Endothelial cell of umbilical vein (primary cell): Measurements from ENCODE around the gene LSM2. TPM values are rescaled to one million over a fixed set of nuclear protein-coding genes. Genes with fewer than 3 reads are reported as not detected.

Source experiments
- BruUV-seq: library from RNA; stranded (reverse); fragments of 400-500 nt; replicated peaks from 2 replicates; lab custom pipeline; 2021; lab: Mats Ljungman, UMichigan
- CTCF ChIA-PET: fragments of 300-600, 350-600 bp; sonication (Branson Sonifier 250); formaldehyde crosslinking; loops from one replicate; lab custom pipeline; 2021; ENCODE audit warnings: antibody characterized with exemption, inconsistent platforms; lab: Charles Lee
- POLR2A ChIA-PET: fragments of 300-600, 350-600 bp; sonication (Branson Sonifier 250); formaldehyde crosslinking; loops from one replicate; lab custom pipeline; 2021; ENCODE audit warnings: antibody characterized with exemption, inconsistent platforms; lab: Charles Lee
- DNase-seq: peaks from one replicate; pipeline ENCODE4 v3.0.0-alpha.2; 2011; ENCODE audit warnings: low read depth, low spot score
- FAIRE-seq: peaks from 2 replicates; lab custom pipeline; 2011; peaks lifted over from hg19 to GRCh38; lab: Jason Lieb, UNC
- H2AFZ ChIP-seq: 2 replicates; pipeline ENCODE4 v1.6.0; 2012; ENCODE audit warnings: low read depth, low read length, control low read depth, inconsistent platforms
- H3K27ac ChIP-seq: 2 replicates; pipeline ENCODE4 v1.5.1; 2011; ENCODE audit warnings: low read depth, mild to moderate bottlenecking, control low read depth, low read length, moderate library complexity; ENCODE audit not compliant: insufficient read depth
- H3K27me3 ChIP-seq, 2 experiments: 2 replicates each; pipeline versions ENCODE4 v1.6.0 to v1.6.1; 2011; ENCODE audit warnings: low read length in 2 of 2, mixed read lengths in 1 of 2; ENCODE audit not compliant: control insufficient read depth in 2 of 2, insufficient read depth in 2 of 2
- H3K36me3 ChIP-seq, 2 experiments: 2 replicates in 1 of 2; 3 replicates in 1 of 2; pipeline ENCODE4 v1.5.1; 2011; ENCODE audit warnings: low read length in 2 of 2, mild to moderate bottlenecking in 1 of 2, moderate library complexity in 1 of 2; ENCODE audit not compliant: control insufficient read depth in 2 of 2, insufficient read depth in 2 of 2; ENCODE audit errors: extremely low read depth in 1 of 2
- H3K4me1 ChIP-seq: 3 replicates; pipeline ENCODE4 v1.5.1; 2011; ENCODE audit warnings: mild to moderate bottlenecking, low read length; ENCODE audit not compliant: control insufficient read depth, insufficient read depth; ENCODE audit errors: extremely low read depth
- H3K4me2 ChIP-seq: 2 replicates; pipeline ENCODE4 v1.6.1; 2011; ENCODE audit warnings: low read length, control low read depth, mixed read lengths; ENCODE audit not compliant: insufficient read depth
- H3K4me3 ChIP-seq, 3 experiments: fragments of 200-600 bp in 1 of 3; sonication (generic), shearing (Covaris generic) in 1 of 3; replicated peaks in 1 of 3; 2 replicates each; pipeline ENCODE4 v1.5.1; 2011 to 2016; ENCODE audit warnings: control low read depth in 3 of 3, low read length in 3 of 3, mild to moderate bottlenecking in 2 of 3, inconsistent platforms in 1 of 3, low read depth in 1 of 3, moderate library complexity in 1 of 3; ENCODE audit not compliant: insufficient read depth in 1 of 3
- H3K79me2 ChIP-seq: 2 replicates; pipeline ENCODE4 v1.6.0; 2012; ENCODE audit warnings: low read length, inconsistent platforms; ENCODE audit not compliant: control insufficient read depth, insufficient read depth
- H3K9ac ChIP-seq: replicated peaks from 2 replicates; pipeline ENCODE3; 2011; ENCODE audit warnings: low read length, control low read depth; ENCODE audit not compliant: insufficient read depth; ENCODE audit errors: extremely low read depth
- H3K9me1 ChIP-seq: replicated peaks from 3 replicates; pipeline ENCODE4 v1.6.0; 2011; ENCODE audit warnings: mild to moderate bottlenecking, low read length; ENCODE audit not compliant: control insufficient read depth, insufficient read depth; ENCODE audit errors: extremely low read depth
- H3K9me3 ChIP-seq: replicated peaks from 2 replicates; pipeline ENCODE4 v1.5.1; 2012; ENCODE audit warnings: low read length, inconsistent platforms; ENCODE audit not compliant: control insufficient read depth, insufficient read depth
- H4K20me1 ChIP-seq: replicated peaks from 2 replicates; pipeline ENCODE3; 2011; ENCODE audit warnings: mild to moderate bottlenecking, low read length; ENCODE audit not compliant: control insufficient read depth, insufficient read depth; ENCODE audit errors: extremely low read depth
- CTCF ChIP-seq, 2 donors: IDR thresholded peaks; 1 replicate in 1 of 2; 2 replicates in 1 of 2; pipeline ENCODE4 v1.5.1; 2011; ENCODE audit warnings: low read length in 2 of 2, mild to moderate bottlenecking in 2 of 2, moderate library complexity in 2 of 2, control low read depth in 1 of 2, inconsistent platforms in 1 of 2, low read depth in 1 of 2; ENCODE audit not compliant: insufficient read depth in 1 of 2; ENCODE audit errors: extremely low read depth in 1 of 2
- EZH2 ChIP-seq: IDR thresholded peaks from 2 replicates; pipeline ENCODE4 v1.6.1; 2012; ENCODE audit warnings: borderline replicate concordance, low read depth, mild to moderate bottlenecking, moderate library complexity, low read length, inconsistent platforms; ENCODE audit not compliant: severe bottlenecking
- FOS ChIP-seq: IDR thresholded peaks from 2 replicates; pipeline ENCODE4 v1.6.1; 2011; ENCODE audit warnings: mild to moderate bottlenecking, low read length, moderate library complexity, borderline replicate concordance; ENCODE audit not compliant: insufficient read depth
- GATA2 ChIP-seq: IDR thresholded peaks from 2 replicates; pipeline ENCODE4 v1.7.0; 2011; ENCODE audit warnings: low read depth, mild to moderate bottlenecking, moderate library complexity, mixed read lengths, low read length; ENCODE audit not compliant: insufficient read length, insufficient read depth
- JUN ChIP-seq: IDR thresholded peaks from 2 replicates; pipeline ENCODE4 v1.6.1; 2011; ENCODE audit warnings: borderline replicate concordance, low read depth; ENCODE audit not compliant: insufficient read length, insufficient read depth
- MAX ChIP-seq: IDR thresholded peaks from 2 replicates; pipeline ENCODE4 v1.6.1; 2011; ENCODE audit not compliant: insufficient read depth, insufficient read length
- MYC ChIP-seq: IDR thresholded peaks from one replicate; pipeline ENCODE4 v1.6.1; 2011; ENCODE audit warnings: mild to moderate bottlenecking, low read depth, low read length
- POLR2A ChIP-seq: IDR thresholded peaks from 2 replicates; pipeline ENCODE4 v1.6.1; 2012; ENCODE audit warnings: low read depth, mild to moderate bottlenecking, control low read depth, low read length
- POLR2AphosphoS5 ChIP-seq: IDR thresholded peaks from 2 replicates; pipeline ENCODE4 v1.6.1; 2012; ENCODE audit warnings: low read depth, mild to moderate bottlenecking, control low read depth, low read length, moderate library complexity; ENCODE audit not compliant: insufficient read depth
- dilution Hi-C: fragments of 300-500 bp; cut with MboI; formaldehyde crosslinking; loops from one replicate; pipeline ENCODE4 v1.15.0; 2019; ENCODE audit warnings: low sequenced_read_pairs; ENCODE audit not compliant: extremely low pct_ligation_motif_present
- intact Hi-C: fragments of 100-400 bp; cut with micrococcal nuclease; formaldehyde crosslinking; loops from one replicate; pipeline ENCODE4 v1.10.0; 2022
- polyA plus RNA-seq, 4 experiments: library from polyadenylated mRNA; depleted of rRNA in 3 of 4; stranded (reverse) in 3 of 4; unstranded in 1 of 4; fragments of >200 nt; gene quantifications; 2 replicates each; pipeline versions ENCODE4 v1.2.1 to v1.2.3, GENCODE V29; 2011 to 2012; ENCODE audit warnings: missing spikeins in 1 of 4
- total RNA-seq: library from RNA; stranded (reverse); gene quantifications from 2 replicates; pipeline ENCODE4 v1.2.3, GENCODE V29; 2021

Gene LSM2
- total and polyA plus RNA-seq, 2 donors (not counting 3 experiments of a cell fraction or from before 2014, with no cell fraction given), result 78.1 to 86.0 TPM

- no peak overlapping the region for H3K9ac ChIP-seq
- no peak overlapping the region for H3K4me3 ChIP-seq
- BruUV-seq, result no TSS peak
- intact Hi-C loops, result no loop called here
- FAIRE-seq (no peak), DNase-seq (no peak)
- no peak for TF ChIP-seq POLR2A
- TF ChIP-seq GATA2, result no peak
- TF ChIP-seq MAX, result no peak
- no peak for TF ChIP-seq POLR2AphosphoS5
- TF ChIP-seq JUN, result no peak
- no peak for TF ChIP-seq MYC
- TF ChIP-seq EZH2, result no peak
- TF ChIP-seq CTCF (IDR thresholded peaks at IDR 0.05; ENCODE audit: extremely low read depth in 1 of 2, insufficient read depth in 1 of 2, low read depth in 1 of 2, low read length in 2 of 2), result no peak
- no peak for TF ChIP-seq FOS
- dilution Hi-C loops, result no loop called here
- no peak overlapping the region for H2AFZ ChIP-seq
- CTCF ChIA-PET, result interaction anchor here (0.6 to 1.7 kb wide), 2 partner anchors 12 to 247 kb away, joined by 3 read pairs; no protein-coding TSS in a partner anchor
- POLR2A ChIA-PET, result interaction anchor here (1.0 to 1.1 kb wide), 2 partner anchors 18 to 29 kb away, joined by 3 read pairs; partner anchors contain the start of genes HSPA1A, HSPA1L and NEU1
- H3K4me2 ChIP-seq, result no peak overlapping the region
- H3K27ac ChIP-seq, result no peak overlapping the region
- no peaks in the 10 kb centered on the region for H3K27me3 ChIP-seq
- no peaks in the 10 kb centered on the region for H3K9me3 ChIP-seq
- no peaks in the 10 kb centered on the region for H3K79me2 ChIP-seq
- no peaks in the 10 kb centered on the region for H3K4me1 ChIP-seq
- H3K36me3 ChIP-seq, result peaks cover 6 to 10% of the 10 kb centered on the region in 2 experiments
- H4K20me1 ChIP-seq, result no peaks in the 10 kb centered on the region
- no peaks in the 10 kb centered on the region for H3K9me1 ChIP-seq
These were observed 37.7 kb upstream of the LSM2 start for GRCh38 chr6:31844507-31844906.
